Naive thymus-derived CD4-positive, alpha-beta T cell (primary cell): ENCODE results near the gene ERC1. TPM values are rescaled to one million over a fixed set of nuclear protein-coding genes. Genes with fewer than 3 reads are reported as not detected.
A peak's percentile ranks its signal among the peaks of the same experiment; 100 is the strongest.

Experiments used
- ATAC-seq: fragments of 150-1000 bp; cut with Tn5 transposase; 2 replicates; pipeline ENCODE4 v1.10.0; 2021; ENCODE audit warnings: mild to moderate bottlenecking, moderate library complexity
- CTCF ChIA-PET: fragments of 350-600 bp; sonication (Branson Sonifier 250); formaldehyde crosslinking; loops from one replicate; lab custom pipeline; 2021; ENCODE audit warnings: antibody characterized with exemption; lab: Charles Lee
- POLR2A ChIA-PET: fragments of 350-600 bp; sonication (Branson Sonifier 250); formaldehyde crosslinking; loops from one replicate; lab custom pipeline; 2021; ENCODE audit warnings: antibody characterized with exemption, inconsistent platforms; lab: Charles Lee
- DNase-seq, 9 donors: peaks; one replicate each; pipeline versions ENCODE4 v3.0.0 to v3.0.0-alpha.2; 2020 to 2022; ENCODE audit warnings: mixed read lengths in 1 of 9
- H3K27ac ChIP-seq: one replicate; pipeline ENCODE4 v1.7.0; 2013; ENCODE audit warnings: mild to moderate bottlenecking, low read depth, low read length, moderate library complexity
- H3K27me3 ChIP-seq, 2 donors: one replicate each; pipeline ENCODE4 v1.7.0; 2013; ENCODE audit warnings: low read length in 2 of 2, mild to moderate bottlenecking in 2 of 2, moderate library complexity in 2 of 2; ENCODE audit not compliant: control insufficient read depth in 2 of 2, insufficient read depth in 2 of 2
- H3K36me3 ChIP-seq, 3 experiments: 1 replicate in 2 of 3; 2 replicates in 1 of 3; pipeline ENCODE4 v1.7.0; 2013; ENCODE audit warnings: low read length in 3 of 3, mild to moderate bottlenecking in 3 of 3, moderate library complexity in 1 of 3; ENCODE audit not compliant: insufficient read depth in 3 of 3, control insufficient read depth in 2 of 3
- H3K4me1 ChIP-seq, 2 donors: one replicate each; pipeline ENCODE4 v1.7.0; 2013; ENCODE audit warnings: low read length in 2 of 2, mild to moderate bottlenecking in 2 of 2, moderate library complexity in 1 of 2; ENCODE audit not compliant: control insufficient read depth in 2 of 2, insufficient read depth in 2 of 2
- H3K4me3 ChIP-seq: 2 replicates; pipeline ENCODE4 v1.7.0; 2013; ENCODE audit warnings: mild to moderate bottlenecking, low read length
- H3K9me3 ChIP-seq, 3 experiments: 1 replicate in 2 of 3; 2 replicates in 1 of 3; pipeline ENCODE4 v1.7.0; 2013; ENCODE audit warnings: low read length in 3 of 3; ENCODE audit not compliant: control insufficient read depth in 2 of 3
- H3K27ac Mint-ChIP-seq, 9 donors: one replicate each; pipeline ENCODE4 v1.8.0; 2020 to 2022; ENCODE audit warnings: mixed read lengths in 9 of 9, mild to moderate bottlenecking in 8 of 9, moderate library complexity in 5 of 9, inconsistent platforms in 2 of 9
- H3K27me3 Mint-ChIP-seq, 5 donors: one replicate each; pipeline ENCODE4 v1.8.0; 2021 to 2022; ENCODE audit warnings: mixed read lengths in 5 of 5, mild to moderate bottlenecking in 1 of 5
- H3K36me3 Mint-ChIP-seq, 5 donors: one replicate each; pipeline ENCODE4 v1.8.0; 2020 to 2022; ENCODE audit warnings: mixed read lengths in 5 of 5, mild to moderate bottlenecking in 3 of 5, inconsistent platforms in 1 of 5
- H3K4me1 Mint-ChIP-seq, 7 donors: one replicate each; pipeline ENCODE4 v1.8.0; 2020 to 2022; ENCODE audit warnings: mixed read lengths in 7 of 7, mild to moderate bottlenecking in 3 of 7, inconsistent platforms in 1 of 7
- H3K4me3 Mint-ChIP-seq, 10 donors: one replicate each; pipeline ENCODE4 v1.8.0; 2020 to 2022; ENCODE audit warnings: mild to moderate bottlenecking in 10 of 10, mixed read lengths in 10 of 10, moderate library complexity in 6 of 10, inconsistent platforms in 2 of 10
- H3K9me3 Mint-ChIP-seq, 11 donors: one replicate each; pipeline ENCODE4 v1.8.0; 2020 to 2022; ENCODE audit warnings: mixed read lengths in 11 of 11, mild to moderate bottlenecking in 4 of 11, inconsistent platforms in 1 of 11, moderate library complexity in 1 of 11
- intact Hi-C, 2 donors: fragments of 100-400 bp; cut with micrococcal nuclease; formaldehyde crosslinking; loops; one replicate each; pipeline ENCODE4 v1.15.1; 2023
- polyA plus RNA-seq, 2 donors: library from polyadenylated mRNA; unstranded; fragments of 300-500 nt; fragmentation: Illumina TruSeq; gene quantifications; one replicate each; pipeline ENCODE4 v1.2.3, GENCODE V29; 2021
- total RNA-seq, 6 experiments: library from RNA in 5 of 6; stranded (reverse) in 5 of 6; gene quantifications; 1 replicate in 5 of 6; 2 replicates in 1 of 6; pipeline ENCODE4 v1.2.3 and lab custom pipeline; 2021 to 2026

Gene ERC1
- total and polyA plus RNA-seq, 7 experiments from 2014 or later: 15.9 to 62.0 (median 51.5) TPM

GRCh38 chr12:1297206-1297605 is 306.2 kb downstream of the ERC1 start:
- Histone ChIP-seq H3K27ac (no peak overlapping the region), H3K4me3 (no peak overlapping the region), H3K36me3 (no peaks in the 10 kb centered on the region), H3K27me3 (no peaks in the 10 kb centered on the region), H3K4me1 (no peaks in the 10 kb centered on the region), H3K9me3 (no peaks in the 10 kb centered on the region)
- peaks cover 7 to 81% (median 60%) of the 10 kb centered on the region in 5 donors for H3K36me3 Mint-ChIP-seq
- no peak overlapping the region for H3K27ac Mint-ChIP-seq
- H3K4me3 Mint-ChIP-seq: no peak overlapping the region
- POLR2A ChIA-PET: no interaction called here
- DNase-seq: no peak
- peaks cover 0 to 4% (median 0%) of the 10 kb centered on the region in 11 donors for H3K9me3 Mint-ChIP-seq
- intact Hi-C loops: no loop called here
- CTCF ChIA-PET: no interaction called here
- ATAC-seq: no peak
- peaks cover 0 to 2% (median 0%) of the 10 kb centered on the region in 7 donors for H3K4me1 Mint-ChIP-seq
- H3K27me3 Mint-ChIP-seq: no peaks in the 10 kb centered on the region

GRCh38 chr12:1297639-1298175 is 306.7 kb downstream of the ERC1 start:
- peaks cover 0 to 2% (median 0%) of the 10 kb centered on the region in 7 donors for H3K4me1 Mint-ChIP-seq
- Histone ChIP-seq H3K27me3 (no peaks in the 10 kb centered on the region), H3K9me3 (no peaks in the 10 kb centered on the region), H3K4me1 (no peaks in the 10 kb centered on the region), H3K36me3 (no peaks in the 10 kb centered on the region), H3K27ac (no peak overlapping the region), H3K4me3 (no peak overlapping the region)
- no peak overlapping the region for H3K4me3 Mint-ChIP-seq
- H3K27ac Mint-ChIP-seq: no peak overlapping the region
- H3K9me3 Mint-ChIP-seq: peaks cover 0 to 4% (median 0%) of the 10 kb centered on the region in 11 donors
- no peaks in the 10 kb centered on the region for H3K27me3 Mint-ChIP-seq
- DNase-seq (no peak), ATAC-seq (no peak)
- CTCF ChIA-PET: no interaction called here
- intact Hi-C loops: no loop called here
- POLR2A ChIA-PET: no interaction called here
- peaks cover 7 to 80% (median 60%) of the 10 kb centered on the region in 5 donors for H3K36me3 Mint-ChIP-seq

GRCh38 chr12:1300460-1300859 is 309.4 kb downstream of the ERC1 start:
- H3K36me3 Mint-ChIP-seq: peaks cover 7 to 70% (median 44%) of the 10 kb centered on the region in 5 donors
- CTCF ChIA-PET: no interaction called here
- intact Hi-C loops: no loop called here

GRCh38 chr12:1302201-1302870 is 311.3 kb downstream of the ERC1 start:
- Histone ChIP-seq H3K9me3 (no peaks in the 10 kb centered on the region), H3K36me3 (no peaks in the 10 kb centered on the region), H3K4me3 (no peak overlapping the region), H3K4me1 (no peaks in the 10 kb centered on the region), H3K27me3 (no peaks in the 10 kb centered on the region), H3K27ac (no peak overlapping the region)
- Mint-ChIP-seq H3K27ac (peak overlapping the region in 2 of 9 donors; percentile 17 to 30), H3K4me3 (no peak overlapping the region), H3K9me3 (peaks cover 0 to 4% (median 0%) of the 10 kb centered on the region in 11 donors), H3K27me3 (no peaks in the 10 kb centered on the region), H3K4me1 (peaks cover 0 to 7% (median 2%) of the 10 kb centered on the region in 7 donors), H3K36me3 (peaks cover 4 to 71% (median 30%) of the 10 kb centered on the region in 5 donors)
- POLR2A ChIA-PET: no interaction called here
- CTCF ChIA-PET: interaction anchor here (0.6 to 1.1 kb wide), 2 partner anchors 179 to 739 kb away, joined by 3 read pairs; no protein-coding TSS in a partner anchor
- DNase-seq (no peak), ATAC-seq (no peak)
- intact Hi-C loops: no loop called here

More at GRCh38 chr12:1300460-1300859, 309.4 kb downstream of the ERC1 start:
- ATAC-seq (no peak), DNase-seq (no peak)
- Mint-ChIP-seq H3K4me3 (no peak overlapping the region), H3K4me1 (peaks cover 0 to 5% (median 0%) of the 10 kb centered on the region in 7 donors), H3K9me3 (peaks cover 0 to 4% (median 0%) of the 10 kb centered on the region in 11 donors), H3K27me3 (no peaks in the 10 kb centered on the region), H3K27ac (no peak overlapping the region)
- H3K9me3 ChIP-seq: no peaks in the 10 kb centered on the region
- no peaks in the 10 kb centered on the region for H3K4me1 ChIP-seq
- no peaks in the 10 kb centered on the region for H3K27me3 ChIP-seq
- no peaks in the 10 kb centered on the region for H3K36me3 ChIP-seq
- no peak overlapping the region for H3K4me3 ChIP-seq
- POLR2A ChIA-PET: no interaction called here
- H3K27ac ChIP-seq: no peak overlapping the region

- no peak for ATAC-seq
- intact Hi-C loops: no loop called here
- no peaks in the 10 kb centered on the region for H3K9me3 ChIP-seq
- Mint-ChIP-seq H3K4me1 (peaks cover 0 to 7% (median 2%) of the 10 kb centered on the region in 7 donors), H3K9me3 (peaks cover 0 to 1% (median 0%) of the 10 kb centered on the region in 11 donors), H3K36me3 (peaks cover 0 to 64% (median 25%) of the 10 kb centered on the region in 5 donors), H3K27ac (peak overlapping the region in 1 of 9 donors; percentile 38), H3K4me3 (no peak overlapping the region), H3K27me3 (no peaks in the 10 kb centered on the region)
- no peak overlapping the region for H3K4me3 ChIP-seq
- no peaks in the 10 kb centered on the region for H3K27me3 ChIP-seq
- DNase-seq: no peak
- H3K4me1 ChIP-seq: no peaks in the 10 kb centered on the region
- no peak overlapping the region for H3K27ac ChIP-seq
- no peaks in the 10 kb centered on the region for H3K36me3 ChIP-seq
- ChIA-PET CTCF (no interaction called here), POLR2A (no interaction called here)
These were observed 314.0 kb downstream of the ERC1 start for GRCh38 chr12:1305063-1305434.

- peaks cover 0 to 7% (median 2%) of the 10 kb centered on the region in 7 donors for H3K4me1 Mint-ChIP-seq
- no peaks in the 10 kb centered on the region for H3K9me3 Mint-ChIP-seq
- ATAC-seq (no peak), DNase-seq (no peak)
- CTCF ChIA-PET: interaction anchor here (0.6 to 0.8 kb wide), 2 partner anchors 13 to 192 kb away, joined by 3 read pairs; no protein-coding TSS in a partner anchor
- H3K27me3 Mint-ChIP-seq: no peaks in the 10 kb centered on the region
- Histone ChIP-seq H3K36me3 (no peaks in the 10 kb centered on the region), H3K9me3 (no peaks in the 10 kb centered on the region), H3K4me3 (no peak overlapping the region), H3K4me1 (no peaks in the 10 kb centered on the region), H3K27ac (no peak overlapping the region), H3K27me3 (no peaks in the 10 kb centered on the region)
- POLR2A ChIA-PET: interaction anchor here (1.0 kb wide), 1 partner anchor 44 kb away, joined by 5 read pairs; no protein-coding TSS in a partner anchor
- H3K27ac Mint-ChIP-seq: peak overlapping the region in 1 of 9 donors; percentile 18
- H3K36me3 Mint-ChIP-seq: peaks cover 0 to 62% (median 27%) of the 10 kb centered on the region in 5 donors
- no peak overlapping the region for H3K4me3 Mint-ChIP-seq
- intact Hi-C loops: no loop called here
These were observed 314.9 kb downstream of the ERC1 start for GRCh38 chr12:1305791-1306500.
